IMR-90 (cell line): ENCODE measurements around the gene TIGAR.

Source experiments
- BHLHE40 ChIP-seq: fragments of 150-350 bp; IDR thresholded peaks from 2 replicates; pipeline ENCODE4 v1.6.1; 2016; ENCODE audit warnings: mild to moderate bottlenecking, low read depth, low read length
- CEBPB ChIP-seq: IDR thresholded peaks from 2 replicates; pipeline ENCODE4 v1.6.1; 2012; ENCODE audit warnings: low read depth, low read length, improper control_type of control experiment
- CTCF ChIP-seq: conservative IDR thresholded peaks from 2 replicates; pipeline ENCODE4 v1.5.1; 2012; ENCODE audit warnings: mild to moderate bottlenecking, low read depth, low read length, improper control_type of control experiment
- MAFK ChIP-seq: IDR thresholded peaks from 2 replicates; pipeline ENCODE4 v1.6.1; 2012; ENCODE audit warnings: low read depth, low read length, improper control_type of control experiment
- POLR2A ChIP-seq: IDR thresholded peaks from 2 replicates; pipeline ENCODE4 v1.6.1; 2012; ENCODE audit warnings: mild to moderate bottlenecking, low read depth, low read length
- RFX5 ChIP-seq: IDR thresholded peaks from 2 replicates; pipeline ENCODE4 v1.8.0; 2012; ENCODE audit warnings: low read depth, mild to moderate bottlenecking, low read length, moderate library complexity

- TF ChIP-seq POLR2A (no peak), CTCF (no peak), RFX5 (no peak), BHLHE40 (no peak), CEBPB (no peak), MAFK (no peak)
Measured at GRCh38 chr12:4282892-4283511, 38.0 kb upstream of the TIGAR start.
